Activated CD4-positive, alpha-beta T cell treated with anti-CD3 and anti-CD28 coated beads, Interleukin-2, amount 10 ng/mL, durations not matched to agents 24 days and 14 days (primary cell): ENCODE measurements around the gene TK2. TPM values are rescaled to one million over a fixed set of nuclear protein-coding genes. Genes with fewer than 3 reads are reported as not detected.

Experiments used
- DNase-seq: peaks from one replicate; pipeline ENCODE4 v3.0.0; 2022
- H3K27ac Mint-ChIP-seq: one replicate; pipeline ENCODE4 v1.8.0; 2022; ENCODE audit warnings: mild to moderate bottlenecking, mixed read lengths
- H3K27me3 Mint-ChIP-seq: one replicate; pipeline ENCODE4 v1.8.0; 2022; ENCODE audit warnings: mixed read lengths
- H3K36me3 Mint-ChIP-seq: one replicate; pipeline ENCODE4 v1.8.0; 2022; ENCODE audit warnings: low read depth, mild to moderate bottlenecking, mixed read lengths
- H3K4me1 Mint-ChIP-seq: one replicate; pipeline ENCODE4 v1.8.0; 2021; ENCODE audit warnings: mixed read lengths
- H3K4me3 Mint-ChIP-seq: one replicate; pipeline ENCODE4 v1.8.0; 2022; ENCODE audit warnings: mild to moderate bottlenecking, moderate library complexity, mixed read lengths
- H3K9me3 Mint-ChIP-seq: one replicate; pipeline ENCODE4 v1.8.0; 2021; ENCODE audit warnings: mixed read lengths
- intact Hi-C: fragments of 100-400 bp; cut with micrococcal nuclease; formaldehyde crosslinking; loops from one replicate; pipeline ENCODE4 v1.15.1; 2023
- total RNA-seq: library from RNA; stranded (reverse); gene quantifications from 2 replicates; pipeline ENCODE4 v1.2.3, GENCODE V29; 2022

Gene TK2
- total RNA-seq, 1 donor from 2014 or later, result 5.8 TPM

DNA sequence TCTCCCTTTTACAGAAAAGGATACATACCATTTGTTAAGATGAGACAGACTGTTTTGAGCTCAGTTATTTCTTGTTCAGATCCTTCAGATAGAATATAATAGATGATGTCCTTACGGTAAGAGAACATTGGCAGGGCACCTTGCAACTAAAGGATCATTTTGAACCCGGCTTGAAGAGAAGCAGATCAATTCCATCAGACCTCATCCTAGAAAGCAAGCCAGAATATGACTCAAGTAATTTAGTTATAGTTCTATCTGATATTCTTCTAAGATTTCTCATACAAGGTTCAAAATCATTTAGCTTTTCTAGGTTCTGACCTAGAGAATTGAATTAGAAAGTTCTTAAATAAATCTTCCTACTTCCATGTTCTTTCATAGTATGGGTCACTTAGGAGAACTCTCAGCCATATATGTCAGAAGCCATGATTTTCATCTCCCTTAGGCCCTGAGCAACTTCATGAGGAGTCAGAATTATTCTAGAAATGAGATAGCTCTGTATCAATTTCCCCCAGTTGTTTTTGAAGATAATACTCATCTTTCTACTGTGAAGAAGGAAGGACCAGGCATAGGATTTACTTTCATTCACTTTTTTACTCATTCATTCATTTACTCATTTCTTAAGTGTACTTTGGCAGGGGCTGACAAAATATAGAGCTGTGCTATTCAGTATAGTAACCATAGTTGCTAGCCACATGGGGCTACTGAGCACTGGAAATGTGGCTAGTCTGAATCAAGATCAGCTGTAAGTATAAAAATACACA, 13.8 kb upstream of the TK2 start:
- Mint-ChIP-seq H3K36me3 (peaks cover 72% of the 10 kb centered on the region), H3K9me3 (no peaks in the 10 kb centered on the region), H3K4me1 (peaks cover 44% of the 10 kb centered on the region), H3K4me3 (no peak overlapping the region), H3K27me3 (no peaks in the 10 kb centered on the region), H3K27ac (peak overlapping the region; percentile 72)
- intact Hi-C loops, result loop anchor here (1.0 kb wide), 4 partner anchors 10 to 46 kb away; no protein-coding TSS in a partner anchor
- DNase-seq, result no peak

- Mint-ChIP-seq H3K4me1 (peaks cover 50% of the 10 kb centered on the region), H3K27ac (peak overlapping the region; percentile 34), H3K27me3 (no peaks in the 10 kb centered on the region), H3K4me3 (no peak overlapping the region), H3K36me3 (peaks cover 76% of the 10 kb centered on the region), H3K9me3 (no peaks in the 10 kb centered on the region)
- DNase-seq, result no peak
- intact Hi-C loops, result loop anchor here (1.0 kb wide), 1 partner anchor 10 kb away; no protein-coding TSS in a partner anchor
Observed at GRCh38 chr16:66562986-66563385, 13.1 kb upstream of the TK2 start.

- Mint-ChIP-seq H3K36me3 (peaks cover 74% of the 10 kb centered on the region), H3K9me3 (no peaks in the 10 kb centered on the region), H3K27ac (peak overlapping the region; percentile 32), H3K4me1 (peaks cover 53% of the 10 kb centered on the region), H3K4me3 (no peak overlapping the region), H3K27me3 (no peaks in the 10 kb centered on the region)
- DNase-seq, result no peak
- intact Hi-C loops, result no loop called here
Observed at GRCh38 chr16:66562409-66562808, 12.5 kb upstream of the TK2 start.

DNA sequence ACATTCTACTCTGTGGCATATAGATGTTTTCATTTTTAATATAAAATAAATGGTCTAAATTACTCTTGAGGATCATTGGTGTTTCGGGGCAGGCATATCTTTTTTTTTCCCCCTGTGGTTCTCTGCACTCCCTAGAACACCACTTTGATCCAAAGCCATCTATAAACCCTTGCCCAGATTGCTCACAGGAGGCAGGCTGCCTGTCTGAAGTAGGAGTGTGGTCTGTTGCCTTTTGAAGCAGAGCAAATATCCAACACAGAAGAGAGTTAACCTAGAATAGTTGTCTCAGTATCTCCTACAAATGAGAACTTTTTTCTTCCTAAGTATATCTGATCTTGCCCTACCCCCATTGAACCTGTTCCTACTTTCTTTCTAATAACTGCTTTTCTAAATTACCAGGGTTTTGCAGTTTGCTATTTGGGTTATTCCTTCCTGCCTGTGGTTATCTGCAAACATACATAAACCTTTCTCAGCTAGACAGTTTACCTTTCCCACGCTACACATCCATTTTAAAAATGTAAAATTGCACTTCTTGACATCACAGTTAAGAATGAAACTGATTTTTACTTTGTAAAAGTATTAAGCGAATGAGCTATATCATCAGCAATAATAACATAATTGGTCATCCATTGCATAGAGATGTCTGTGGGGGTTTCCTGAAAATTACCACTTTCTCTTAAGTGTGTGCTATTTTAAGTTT, 11.6 kb upstream of the TK2 start:
- H3K27ac Mint-ChIP-seq, result peak overlapping the region; percentile 57
- H3K27me3 Mint-ChIP-seq, result no peaks in the 10 kb centered on the region
- H3K4me3 Mint-ChIP-seq, result peak overlapping the region; percentile 49
- peaks cover 67% of the 10 kb centered on the region for H3K36me3 Mint-ChIP-seq
- DNase-seq, result no peak
- intact Hi-C loops, result no loop called here
- H3K9me3 Mint-ChIP-seq, result no peaks in the 10 kb centered on the region
- peaks cover 55% of the 10 kb centered on the region for H3K4me1 Mint-ChIP-seq

DNA sequence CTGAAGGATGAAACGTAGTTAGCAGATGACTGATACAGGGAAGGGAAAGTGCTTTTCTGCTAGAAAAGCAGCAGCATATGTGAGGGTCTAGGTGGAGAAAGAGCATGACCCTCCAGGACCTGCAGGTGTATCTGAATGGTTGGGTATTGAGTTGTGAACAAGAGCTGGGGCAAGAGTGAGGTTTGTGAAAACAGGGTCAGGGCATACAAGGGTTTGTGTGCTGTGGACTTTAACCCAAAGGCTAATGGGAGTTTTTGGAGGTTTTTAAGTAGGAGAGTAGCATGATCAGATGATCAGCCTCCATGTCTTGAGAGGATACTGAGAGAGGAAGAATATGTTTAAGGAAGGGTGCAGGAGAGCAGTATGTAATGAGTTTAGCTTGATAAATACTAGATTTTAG, 10.2 kb upstream of the TK2 start:
- Mint-ChIP-seq H3K9me3 (no peaks in the 10 kb centered on the region), H3K27ac (peak overlapping the region; percentile 65), H3K4me1 (peaks cover 66% of the 10 kb centered on the region), H3K27me3 (no peaks in the 10 kb centered on the region), H3K4me3 (peak overlapping the region; percentile 30), H3K36me3 (peaks cover 67% of the 10 kb centered on the region)
- intact Hi-C loops, result no loop called here
- DNase-seq, result no peak

GRCh38 chr16:66554495-66554894, 4.6 kb upstream of the TK2 start:
- Mint-ChIP-seq H3K27ac (peak overlapping the region; percentile 2), H3K4me1 (peaks cover 66% of the 10 kb centered on the region), H3K27me3 (peaks cover 2% of the 10 kb centered on the region), H3K9me3 (no peaks in the 10 kb centered on the region), H3K4me3 (peak overlapping the region; percentile 91), H3K36me3 (peaks cover 53% of the 10 kb centered on the region)
- DNase-seq, result no peak
- intact Hi-C loops, result no loop called here

GRCh38 chr16:66554021-66554420, 4.1 kb upstream of the TK2 start:
- no peak for DNase-seq
- H3K4me1 Mint-ChIP-seq, result peaks cover 65% of the 10 kb centered on the region
- H3K36me3 Mint-ChIP-seq, result peaks cover 48% of the 10 kb centered on the region
- H3K27me3 Mint-ChIP-seq, result peaks cover 2% of the 10 kb centered on the region
- intact Hi-C loops, result no loop called here
- H3K4me3 Mint-ChIP-seq, result peak overlapping the region; percentile 91
- no peaks in the 10 kb centered on the region for H3K9me3 Mint-ChIP-seq
- H3K27ac Mint-ChIP-seq, result peak overlapping the region; percentile 95

GRCh38 chr16:66553223-66553622, 3.3 kb upstream of the TK2 start:
- Mint-ChIP-seq H3K9me3 (no peaks in the 10 kb centered on the region), H3K36me3 (peaks cover 43% of the 10 kb centered on the region), H3K4me1 (peaks cover 67% of the 10 kb centered on the region)

DNA sequence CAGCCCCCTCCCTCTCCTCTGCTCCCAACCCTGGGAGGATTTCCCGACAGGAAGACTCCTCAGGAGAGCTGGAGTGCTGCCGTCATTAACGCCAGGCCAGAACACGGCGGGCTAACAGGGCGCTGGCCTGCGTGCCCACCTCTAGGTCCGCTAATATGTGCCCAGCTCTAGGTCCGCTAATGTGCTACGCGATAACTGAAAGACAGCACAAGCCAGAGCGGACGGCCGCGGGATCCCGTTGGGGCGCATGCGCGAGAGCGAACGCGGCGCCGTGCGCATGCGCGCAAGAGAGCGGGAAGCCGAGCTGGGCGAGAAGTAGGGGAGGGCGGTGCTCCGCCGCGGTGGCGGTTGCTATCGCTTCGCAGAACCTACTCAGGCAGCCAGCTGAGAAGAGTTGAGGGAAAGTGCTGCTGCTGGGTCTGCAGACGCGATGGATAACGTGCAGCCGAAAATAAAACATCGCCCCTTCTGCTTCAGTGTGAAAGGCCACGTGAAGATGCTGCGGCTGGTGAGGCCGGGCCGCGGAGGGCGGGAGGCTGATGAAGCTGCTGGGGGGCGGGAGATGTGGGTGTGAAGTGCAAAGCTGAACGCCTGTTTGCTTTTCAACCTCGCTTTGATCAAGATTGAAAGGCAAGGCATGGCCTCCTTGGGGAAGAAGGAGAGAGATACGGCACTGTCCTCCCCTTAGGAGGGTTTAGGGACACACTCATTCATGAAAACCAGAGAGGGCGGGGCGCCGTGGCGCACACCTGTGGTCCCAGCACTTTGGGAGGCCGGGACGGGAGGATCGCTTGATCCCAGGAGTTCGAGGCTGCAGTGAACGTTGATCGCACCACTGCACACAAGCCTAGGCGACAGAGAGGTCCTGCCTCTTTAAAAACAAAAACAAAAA, 2.6 kb upstream of the TK2 start, which contains the start of gene CKLF:
CKLF (plus strand) TSS at position 291 of the 892 bp plus-strand sequence; CDS start at position 431, 140 bp downstream.
- peaks cover 68% of the 10 kb centered on the region for H3K4me1 Mint-ChIP-seq

More at GRCh38 chr16:66553223-66553622, 3.3 kb upstream of the TK2 start:
- Mint-ChIP-seq H3K27me3 (peaks cover 2% of the 10 kb centered on the region), H3K27ac (peak overlapping the region; percentile 95), H3K4me3 (peak overlapping the region; percentile 91)
- DNase-seq, result peak; percentile 72
- intact Hi-C loops, result loop anchor here (1.0 to 2.0 kb wide), 2 partner anchors 10 to 36 kb away; no protein-coding TSS in a partner anchor

GRCh38 chr16:66551788-66552285, 1.9 kb upstream of the TK2 start:
- no peaks in the 10 kb centered on the region for H3K9me3 Mint-ChIP-seq
- intact Hi-C loops, result loop anchor here (1.0 to 2.0 kb wide), 2 partner anchors 37 to 52 kb away; partner anchors contain the start of gene CMTM3
- H3K4me1 Mint-ChIP-seq, result peaks cover 71% of the 10 kb centered on the region
- H3K4me3 Mint-ChIP-seq, result peak overlapping the region; percentile 91
- H3K27me3 Mint-ChIP-seq, result peaks cover 2% of the 10 kb centered on the region
- no peak for DNase-seq
- peak overlapping the region; percentile 95 for H3K27ac Mint-ChIP-seq
- H3K36me3 Mint-ChIP-seq, result peaks cover 40% of the 10 kb centered on the region

More for the DNA sequence above, 2.6 kb upstream of the TK2 start, which contains the start of gene CKLF:
- intact Hi-C loops, result loop anchor here (1.0 to 2.0 kb wide), 3 partner anchors 11 to 52 kb away; partner anchors contain the start of gene CMTM3
- Mint-ChIP-seq H3K4me3 (peak within 1 kb of the TSS; percentile 91), H3K36me3 (peaks cover 39% of the 10 kb centered on the region), H3K9me3 (no peaks in the 10 kb centered on the region), H3K27me3 (peaks cover 2% of the 10 kb centered on the region), H3K27ac (peak within 1 kb of the TSS; percentile 95)
- peak; percentile 98 for DNase-seq

DNA sequence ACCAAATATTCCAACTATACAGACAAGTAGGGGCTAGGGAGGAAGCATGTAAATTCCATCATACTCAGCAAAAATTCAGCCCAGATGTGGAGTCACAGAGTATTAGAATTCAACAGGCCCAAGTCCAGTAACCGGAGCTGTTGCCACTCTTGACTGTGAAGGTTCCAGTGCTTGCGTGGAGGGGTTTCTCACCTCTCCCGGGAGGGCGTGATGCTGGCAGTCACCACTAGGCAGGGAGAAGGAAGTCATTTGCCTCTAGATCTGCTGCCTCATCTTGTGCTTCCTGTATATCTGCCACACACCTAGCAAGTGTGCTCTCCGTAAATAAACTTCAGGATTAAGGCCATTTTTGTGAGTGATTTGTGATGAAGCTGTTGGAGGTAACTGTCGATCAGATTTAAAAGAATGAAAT, 1.4 kb upstream of the TK2 start:
- H3K9me3 Mint-ChIP-seq, result no peaks in the 10 kb centered on the region

DNA sequence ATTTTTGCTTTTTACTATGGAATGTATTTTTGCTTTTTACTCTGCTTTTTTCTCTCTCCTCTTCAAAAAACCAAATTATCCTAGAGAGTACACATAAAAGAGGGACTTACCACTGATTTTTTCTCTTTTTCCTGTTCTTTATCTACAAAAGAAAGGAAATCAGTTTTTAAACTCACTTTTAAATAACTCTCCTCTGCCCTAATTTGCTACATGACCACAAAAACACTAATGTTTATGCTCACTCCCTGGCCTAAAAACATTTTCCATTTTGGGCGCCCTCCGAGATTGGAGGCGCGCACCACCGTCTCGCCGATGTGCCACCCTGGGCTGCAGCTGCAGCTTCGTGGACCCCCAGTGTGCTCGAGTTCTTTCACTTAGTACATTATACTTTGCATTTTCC, 1.1 kb downstream of the TK2 start:
- no peak for DNase-seq
- peaks cover 2% of the 10 kb centered on the region for H3K27me3 Mint-ChIP-seq
- H3K36me3 Mint-ChIP-seq, result peaks cover 20% of the 10 kb centered on the region
- H3K4me3 Mint-ChIP-seq, result peak overlapping the region; percentile 69
- peak overlapping the region; percentile 84 for H3K27ac Mint-ChIP-seq
- H3K4me1 Mint-ChIP-seq, result peaks cover 50% of the 10 kb centered on the region
- no peaks in the 10 kb centered on the region for H3K9me3 Mint-ChIP-seq
- intact Hi-C loops, result loop anchor here (1.0 kb wide), 2 partner anchors 27 to 71 kb away; no protein-coding TSS in a partner anchor

More for the DNA sequence above, 1.4 kb upstream of the TK2 start:
- Mint-ChIP-seq H3K4me3 (peak overlapping the region; percentile 91), H3K27me3 (peaks cover 2% of the 10 kb centered on the region), H3K4me1 (peaks cover 71% of the 10 kb centered on the region), H3K36me3 (peaks cover 39% of the 10 kb centered on the region), H3K27ac (peak overlapping the region; percentile 95)
- peak; percentile 86 for DNase-seq
- intact Hi-C loops, result no loop called here

DNA sequence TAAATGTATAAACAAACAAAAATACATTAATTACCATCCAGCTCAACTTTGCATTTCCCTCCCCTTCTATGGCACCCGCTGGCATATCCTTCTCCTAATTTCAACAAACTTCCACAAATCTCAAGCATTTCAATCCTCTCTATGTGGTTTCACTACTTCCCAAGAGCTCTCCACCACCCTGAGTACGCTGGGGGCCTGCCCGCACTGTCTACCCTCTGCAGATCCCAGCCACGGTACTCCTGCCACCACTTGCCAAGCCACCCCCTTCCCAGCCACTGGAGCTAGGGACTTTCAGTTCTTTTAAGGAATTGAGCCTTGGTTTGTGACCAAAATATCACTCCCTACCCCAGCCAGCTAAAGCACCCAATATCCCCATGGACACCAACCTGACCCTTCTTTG, 1.9 kb downstream of the TK2 start:
- no peak for DNase-seq
- intact Hi-C loops, result no loop called here
- Mint-ChIP-seq H3K36me3 (peaks cover 12% of the 10 kb centered on the region), H3K4me3 (peak overlapping the region; percentile 69), H3K4me1 (peaks cover 42% of the 10 kb centered on the region), H3K27ac (peak overlapping the region; percentile 84), H3K27me3 (peaks cover 2% of the 10 kb centered on the region), H3K9me3 (no peaks in the 10 kb centered on the region)
